OCI-LY3 (cell line): ENCODE measurements around the gene HDHD2.

Experiments used
- EZH2phosphoT487 ChIP-seq: fragments of 200-600 bp; shearing (Covaris generic); IDR thresholded peaks from 2 replicates; pipeline ENCODE4 v1.6.1; 2018; ENCODE audit warnings: antibody characterized with exemption, mixed run types, low read depth
- TF ChIP-seq, protein P1 (sequence below): fragments of 200-600, 300-600 bp; sonication (generic); IDR thresholded peaks from 2 replicates; pipeline ENCODE4 v1.5.1; 2014; ENCODE audit warnings: antibody characterized with exemption, low read length, low read depth

DNA sequence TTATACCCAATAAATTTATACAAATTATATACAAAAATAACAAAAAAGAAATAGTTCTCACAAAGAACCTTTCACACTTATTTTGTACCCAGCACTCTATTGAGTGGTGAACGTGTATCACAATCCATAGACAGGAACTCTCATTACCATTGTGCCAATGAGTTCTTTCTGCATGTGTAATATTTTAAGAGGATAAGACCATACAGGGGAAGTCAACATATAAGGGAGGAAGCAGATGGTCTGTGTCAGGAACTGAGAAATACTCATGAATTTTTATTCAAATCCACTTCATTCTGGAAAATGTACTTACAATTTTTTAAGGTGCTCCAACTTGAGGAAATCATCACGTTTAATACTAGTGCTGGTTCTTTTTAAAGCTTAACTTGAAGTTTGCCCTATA, 87.8 kb downstream of the HDHD2 start:
- TF ChIP-seq, protein P1, sequence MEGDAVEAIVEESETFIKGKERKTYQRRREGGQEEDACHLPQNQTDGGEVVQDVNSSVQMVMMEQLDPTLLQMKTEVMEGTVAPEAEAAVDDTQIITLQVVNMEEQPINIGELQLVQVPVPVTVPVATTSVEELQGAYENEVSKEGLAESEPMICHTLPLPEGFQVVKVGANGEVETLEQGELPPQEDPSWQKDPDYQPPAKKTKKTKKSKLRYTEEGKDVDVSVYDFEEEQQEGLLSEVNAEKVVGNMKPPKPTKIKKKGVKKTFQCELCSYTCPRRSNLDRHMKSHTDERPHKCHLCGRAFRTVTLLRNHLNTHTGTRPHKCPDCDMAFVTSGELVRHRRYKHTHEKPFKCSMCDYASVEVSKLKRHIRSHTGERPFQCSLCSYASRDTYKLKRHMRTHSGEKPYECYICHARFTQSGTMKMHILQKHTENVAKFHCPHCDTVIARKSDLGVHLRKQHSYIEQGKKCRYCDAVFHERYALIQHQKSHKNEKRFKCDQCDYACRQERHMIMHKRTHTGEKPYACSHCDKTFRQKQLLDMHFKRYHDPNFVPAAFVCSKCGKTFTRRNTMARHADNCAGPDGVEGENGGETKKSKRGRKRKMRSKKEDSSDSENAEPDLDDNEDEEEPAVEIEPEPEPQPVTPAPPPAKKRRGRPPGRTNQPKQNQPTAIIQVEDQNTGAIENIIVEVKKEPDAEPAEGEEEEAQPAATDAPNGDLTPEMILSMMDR, result no peak
- TF ChIP-seq EZH2phosphoT487, result no peak
